Thyroid gland (tissue), 4 donors: ENCODE measurements around the gene FBXO44. TPM values are rescaled to one million over a fixed set of nuclear protein-coding genes. Genes with fewer than 3 reads are reported as not detected.
A peak's percentile ranks its signal among the peaks of the same experiment; 100 is the strongest.

Experiments
- DNase-seq, 2 donors: peaks; one replicate each; pipeline ENCODE4 v3.0.0-alpha.2; 2019
- H3K27ac ChIP-seq, 3 donors: fragments of 200-600 bp; sonication (generic); 1 replicate in 2 of 3; 2 replicates in 1 of 3; pipeline ENCODE4 v1.5.1; 2016 to 2019; ENCODE audit warnings: mild to moderate bottlenecking in 1 of 3, moderate library complexity in 1 of 3
- H3K27me3 ChIP-seq: fragments of 200-600 bp; sonication (generic); one replicate; pipeline ENCODE4 v1.5.1; 2019
- H3K36me3 ChIP-seq, 2 donors: fragments of 200-600 bp; sonication (generic); one replicate each; pipeline ENCODE4 v1.5.1; 2016 to 2019
- H3K4me1 ChIP-seq, 2 donors: fragments of 200-600 bp; sonication (generic); one replicate each; pipeline ENCODE4 v1.5.1; 2017 to 2019
- H3K4me3 ChIP-seq, 3 donors: fragments of 200-600 bp; sonication (generic); replicated peaks in 1 of 3; 1 replicate in 2 of 3; 2 replicates in 1 of 3; pipeline ENCODE4 v1.5.1; 2016; ENCODE audit warnings: mild to moderate bottlenecking in 1 of 3
- H3K9me3 ChIP-seq: fragments of 200-600 bp; sonication (generic); one replicate; pipeline ENCODE4 v1.5.1; 2017
- POLR2A ChIP-seq, 2 donors: fragments of 450-650 bp; IDR thresholded peaks; one replicate each; pipeline ENCODE4 v1.6.1; 2017; ENCODE audit warnings: antibody characterized with exemption in 2 of 2, mild to moderate bottlenecking in 2 of 2, moderate library complexity in 1 of 2
- WGBS, 2 donors: methylation state at CpG; one replicate each; pipeline ENCODE4 v1.1.5; 2017; 5-methylcytosine and 5-hydroxymethylcytosine counted together
- intact Hi-C: fragments of 100-400 bp; cut with DNase I; formaldehyde crosslinking; loops from one replicate; pipeline ENCODE4 v1.15.1; 2023
- total RNA-seq, 4 donors: library from RNA; depleted of rRNA; stranded (reverse); fragments of >200 nt; gene quantifications; one replicate each; pipeline ENCODE4 v1.2.3, GENCODE V29; 2016
- TF ChIP-seq, protein P1 (sequence below), 6 experiments: fragments of 200-600 bp in 3 of 6; fragments of 450-650 bp in 3 of 6; sonication (generic) in 3 of 6; IDR thresholded peaks; one replicate each; pipeline ENCODE4 v1.5.1; 2016 to 2019; ENCODE audit warnings: antibody characterized with exemption in 6 of 6, mild to moderate bottlenecking in 2 of 6, inconsistent platforms in 1 of 6, moderate library complexity in 1 of 6

FBXO44 gene
- total RNA-seq, 4 donors from 2014 or later, result 33.1 to 40.9 (median 34.4) TPM

DNA sequence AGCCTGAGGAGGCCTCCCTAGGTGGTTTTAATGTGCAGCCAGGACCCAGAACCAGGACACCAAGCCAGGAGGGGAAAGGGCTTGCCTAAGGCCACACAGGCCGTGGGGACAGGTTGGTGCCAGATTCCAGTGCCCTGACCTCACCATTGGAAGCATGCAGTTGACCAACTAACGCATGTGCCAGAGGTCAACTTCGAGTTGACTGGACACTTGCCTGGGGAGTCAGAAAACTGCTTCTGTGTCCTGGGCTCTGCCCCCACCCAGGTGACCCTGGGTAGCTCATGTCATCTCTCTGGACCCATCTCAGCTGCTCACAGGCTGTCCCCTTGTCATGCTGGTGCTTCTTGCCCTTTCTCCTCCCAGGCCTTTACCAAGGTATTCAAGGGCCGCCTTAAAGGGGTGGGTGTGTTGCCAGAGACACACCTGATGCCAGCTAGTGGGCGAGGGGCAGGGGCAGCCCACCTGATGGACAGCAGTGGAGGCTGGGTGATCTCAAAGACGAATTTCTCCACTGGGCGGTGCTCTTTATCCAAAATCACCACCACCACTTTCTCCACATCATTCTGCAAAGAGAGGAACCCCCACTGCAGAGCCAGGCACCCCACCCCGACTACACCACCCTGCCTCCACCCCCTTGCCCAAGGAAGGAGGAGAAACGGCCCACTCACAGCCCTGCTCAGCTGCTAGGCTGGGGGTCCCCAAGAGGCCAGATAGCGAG, 21.9 kb downstream of the FBXO44 start:
- DNase-seq, result no peak
- H3K9me3 ChIP-seq, result no peaks in the 10 kb centered on the region
- peaks cover 6 to 7% of the 10 kb centered on the region in 2 donors for H3K4me1 ChIP-seq
- H3K27ac ChIP-seq, result no peak overlapping the region
- no peaks in the 10 kb centered on the region for H3K27me3 ChIP-seq
- H3K36me3 ChIP-seq, result peaks cover 9 to 15% of the 10 kb centered on the region in 2 donors
- intact Hi-C loops, result no loop called here
- 89 to 91% methylated on average over 8 of the region's 10 CpGs for WGBS, 2 donors
- no peak overlapping the region for H3K4me3 ChIP-seq
- no peak for TF ChIP-seq POLR2A (IDR thresholded peaks at IDR 0.05)
- TF ChIP-seq, protein P1, sequence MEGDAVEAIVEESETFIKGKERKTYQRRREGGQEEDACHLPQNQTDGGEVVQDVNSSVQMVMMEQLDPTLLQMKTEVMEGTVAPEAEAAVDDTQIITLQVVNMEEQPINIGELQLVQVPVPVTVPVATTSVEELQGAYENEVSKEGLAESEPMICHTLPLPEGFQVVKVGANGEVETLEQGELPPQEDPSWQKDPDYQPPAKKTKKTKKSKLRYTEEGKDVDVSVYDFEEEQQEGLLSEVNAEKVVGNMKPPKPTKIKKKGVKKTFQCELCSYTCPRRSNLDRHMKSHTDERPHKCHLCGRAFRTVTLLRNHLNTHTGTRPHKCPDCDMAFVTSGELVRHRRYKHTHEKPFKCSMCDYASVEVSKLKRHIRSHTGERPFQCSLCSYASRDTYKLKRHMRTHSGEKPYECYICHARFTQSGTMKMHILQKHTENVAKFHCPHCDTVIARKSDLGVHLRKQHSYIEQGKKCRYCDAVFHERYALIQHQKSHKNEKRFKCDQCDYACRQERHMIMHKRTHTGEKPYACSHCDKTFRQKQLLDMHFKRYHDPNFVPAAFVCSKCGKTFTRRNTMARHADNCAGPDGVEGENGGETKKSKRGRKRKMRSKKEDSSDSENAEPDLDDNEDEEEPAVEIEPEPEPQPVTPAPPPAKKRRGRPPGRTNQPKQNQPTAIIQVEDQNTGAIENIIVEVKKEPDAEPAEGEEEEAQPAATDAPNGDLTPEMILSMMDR (IDR thresholded peaks at IDR 0.05), result no peak

DNA sequence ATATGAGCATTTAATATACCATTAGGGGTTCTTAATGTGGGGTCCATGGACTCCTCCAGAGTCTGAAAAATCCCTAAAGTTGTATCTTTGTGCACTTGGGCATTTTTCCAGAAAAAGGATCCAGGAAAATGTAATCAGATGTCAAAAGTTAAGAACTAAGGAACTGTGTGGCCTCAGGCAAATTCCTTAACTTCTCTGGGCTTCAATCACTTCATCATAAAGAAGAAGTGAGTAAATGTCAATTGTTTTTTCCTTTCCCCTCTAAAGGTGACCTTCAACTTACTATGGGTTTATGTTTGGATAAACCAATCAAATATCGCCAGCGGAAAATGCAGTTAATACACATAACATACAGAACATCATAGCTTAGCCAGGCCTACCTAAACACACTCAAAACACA, 23.8 kb downstream of the FBXO44 start:
- H3K4me1 ChIP-seq, result peaks cover 7 to 10% of the 10 kb centered on the region in 2 donors
- H3K4me3 ChIP-seq, result no peak overlapping the region
- H3K27me3 ChIP-seq, result no peaks in the 10 kb centered on the region
- intact Hi-C loops, result no loop called here
- 95 to 97% methylated on average over 2 of the region's 2 CpGs for WGBS, 2 donors
- no peak overlapping the region for H3K27ac ChIP-seq
- peaks cover 9 to 15% of the 10 kb centered on the region in 2 donors for H3K36me3 ChIP-seq
- DNase-seq, result no peak
- no peaks in the 10 kb centered on the region for H3K9me3 ChIP-seq
- TF ChIP-seq, protein P1 (IDR thresholded peaks at IDR 0.05), result no peak
- TF ChIP-seq POLR2A (IDR thresholded peaks at IDR 0.05), result no peak

DNA sequence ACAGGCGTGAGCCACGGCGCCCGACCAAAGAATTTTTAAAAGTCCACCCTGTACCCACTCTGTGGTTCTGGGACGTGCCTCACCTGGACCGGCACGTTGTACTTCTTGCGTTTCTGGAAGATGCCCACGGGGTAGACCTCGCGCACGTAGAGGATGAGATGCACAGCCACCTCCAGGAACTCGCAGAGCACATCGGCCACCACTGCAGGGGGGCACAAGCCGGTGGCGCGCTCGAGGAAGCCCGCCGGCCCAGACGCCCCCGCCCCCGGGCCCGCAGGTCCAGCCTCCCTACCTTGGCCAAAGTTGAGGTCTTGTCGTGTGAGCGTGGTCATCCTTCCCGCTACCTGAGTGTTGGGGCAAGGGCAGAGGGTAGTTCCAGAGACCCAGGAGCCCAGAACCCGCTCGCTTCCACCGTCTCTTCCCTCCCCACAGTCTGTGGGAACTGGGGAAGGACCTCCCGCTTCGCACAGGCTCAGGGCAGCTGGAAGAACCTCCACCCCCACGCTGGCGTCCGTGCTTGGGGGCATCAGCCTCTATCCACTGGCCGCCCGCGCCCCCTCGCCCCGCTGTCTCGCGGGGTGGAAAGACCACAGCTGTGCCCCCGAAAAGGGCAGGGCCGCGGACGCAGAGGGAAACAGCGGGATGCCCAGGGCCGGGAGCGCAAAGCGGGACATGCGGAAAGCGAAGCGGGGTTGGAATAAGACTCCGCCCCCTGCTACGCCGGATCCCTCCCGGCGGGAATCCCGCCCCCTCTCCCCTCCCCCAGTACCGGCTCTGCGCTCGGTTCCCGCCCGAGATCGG, 25.8 kb downstream of the FBXO44 start:
- TF ChIP-seq, protein P1 (IDR thresholded peaks at IDR 0.05), result no peak
- TF ChIP-seq POLR2A (IDR thresholded peaks at IDR 0.05), result no peak
- H3K27me3 ChIP-seq, result no peaks in the 10 kb centered on the region
- DNase-seq, result no peak
- intact Hi-C loops, result no loop called here
- H3K4me3 ChIP-seq, result peak overlapping the region; percentile 62 to 83 (median 79)
- peak overlapping the region in 2 of 3 donors; percentile 68 to 74 for H3K27ac ChIP-seq
- peaks cover 0 to 1% of the 10 kb centered on the region in 2 donors for H3K36me3 ChIP-seq
- peaks cover 7 to 10% of the 10 kb centered on the region in 2 donors for H3K4me1 ChIP-seq
- WGBS, 2 donors, result 7 to 12% methylated on average over 31 to 33 of the region's 65 CpGs
- no peaks in the 10 kb centered on the region for H3K9me3 ChIP-seq

DNA sequence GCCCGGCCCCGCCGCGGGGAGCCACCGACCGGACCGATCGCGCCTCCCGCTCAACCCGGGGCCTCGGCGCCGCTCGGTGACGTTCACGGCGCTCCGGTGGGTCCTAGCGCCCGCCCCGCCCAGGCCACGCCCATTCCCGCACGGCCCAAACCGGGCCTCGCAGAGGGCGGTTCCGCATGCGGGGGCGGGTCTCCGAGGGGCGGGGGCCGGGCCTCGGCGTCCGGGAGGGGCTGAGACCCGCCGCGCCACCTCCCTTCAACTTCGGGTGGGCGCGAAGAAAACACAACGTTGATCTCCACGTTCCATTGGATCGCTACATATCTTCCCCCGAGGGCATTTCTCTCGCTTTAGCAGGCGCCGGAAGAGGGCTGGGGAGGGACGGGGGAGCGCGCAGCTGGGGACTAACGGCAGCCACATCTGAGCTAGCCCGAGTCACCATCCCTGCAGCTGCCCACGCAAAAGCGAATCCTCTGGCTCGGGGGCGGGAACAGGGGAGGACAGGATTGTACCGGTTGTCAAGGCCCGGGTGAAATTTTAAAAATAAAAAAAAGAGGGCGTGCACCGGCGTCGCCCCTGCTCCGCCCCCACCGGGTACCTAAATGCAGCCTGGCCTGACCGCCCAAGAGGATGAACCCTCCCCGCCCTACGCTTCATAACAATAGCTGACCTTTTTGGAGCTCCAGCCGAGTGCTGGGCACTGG, 26.5 kb downstream of the FBXO44 start, which contains the start of gene MAD2L2:
MAD2L2 (minus strand) TSS at position 78 of the 701 bp plus-strand sequence. CDS start 547 bp downstream, outside the sequence.
- Histone ChIP-seq H3K27ac (peak within 1 kb of the TSS; percentile 44 to 74 (median 68)), H3K4me3 (peak within 1 kb of the TSS; percentile 62 to 83 (median 79)), H3K4me1 (peaks cover 7 to 10% of the 10 kb centered on the region in 2 donors), H3K27me3 (no peaks in the 10 kb centered on the region), H3K9me3 (no peaks in the 10 kb centered on the region), H3K36me3 (no peaks in the 10 kb centered on the region)
- peak; percentile 82 for DNase-seq
- 1% methylated on average over 18 to 29 of the region's 71 CpGs for WGBS, 2 donors
- TF ChIP-seq, protein P1 (IDR thresholded peaks at IDR 0.05), result no peak
- peak in 1 of 2 donors; percentile 48 for TF ChIP-seq POLR2A (IDR thresholded peaks at IDR 0.05)
- intact Hi-C loops, result no loop called here
